GM19035 (cell line): ENCODE data around the gene SCAMP1.
"Not testable (repeated sequence)": the region's sequence is repeated elsewhere in the genome, so short reads cannot be mapped to it uniquely, and the experiment has no call there.

Source experiments
- ATAC-seq: cut with Tn5 transposase; IDR thresholded peaks from one replicate; pipeline ENCODE4 v1.9.1; 2021; ENCODE audit not compliant: unreplicated experiment

SCAMP1 gene, protein sequence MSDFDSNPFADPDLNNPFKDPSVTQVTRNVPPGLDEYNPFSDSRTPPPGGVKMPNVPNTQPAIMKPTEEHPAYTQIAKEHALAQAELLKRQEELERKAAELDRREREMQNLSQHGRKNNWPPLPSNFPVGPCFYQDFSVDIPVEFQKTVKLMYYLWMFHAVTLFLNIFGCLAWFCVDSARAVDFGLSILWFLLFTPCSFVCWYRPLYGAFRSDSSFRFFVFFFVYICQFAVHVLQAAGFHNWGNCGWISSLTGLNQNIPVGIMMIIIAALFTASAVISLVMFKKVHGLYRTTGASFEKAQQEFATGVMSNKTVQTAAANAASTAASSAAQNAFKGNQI

GRCh38 chr5:78359831-78360673, at the start of gene SCAMP1:
TSS of gene SCAMP1 (plus strand) at chr5:78360617. CDS start at chr5:78360672, 55 bp downstream.
- peak; percentile 86 for ATAC-seq

- no peak for ATAC-seq
Measured at GRCh38 chr5:78317515-78317914, 42.9 kb upstream of the SCAMP1 start.

- ATAC-seq = no peak
Measured at GRCh38 chr5:78318337-78318736, 42.1 kb upstream of the SCAMP1 start.

DNA sequence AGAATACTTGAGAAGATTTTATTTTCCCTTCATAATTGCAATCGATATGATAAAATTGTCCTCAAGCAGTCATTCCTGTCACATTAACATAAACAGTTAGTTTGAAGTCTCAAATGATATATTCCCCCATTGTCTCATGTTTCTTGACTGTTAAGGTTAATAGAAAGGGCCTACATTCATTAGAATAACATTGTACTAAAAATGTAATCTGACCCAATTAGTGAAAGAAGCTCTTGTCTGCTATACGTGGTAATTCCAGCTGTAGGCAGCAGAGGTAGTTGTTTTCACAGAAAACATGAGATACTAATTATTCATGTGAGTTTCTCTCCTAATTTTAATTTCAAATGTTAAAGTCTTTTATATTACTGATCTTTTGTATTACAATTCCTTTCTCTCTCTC, 40.0 kb upstream of the SCAMP1 start:
- no peak for ATAC-seq

- ATAC-seq = no peak
Measured at GRCh38 chr5:78323241-78323640, 37.2 kb upstream of the SCAMP1 start.

- no peak for ATAC-seq
Measured at GRCh38 chr5:78326930-78327329, 33.5 kb upstream of the SCAMP1 start.

DNA sequence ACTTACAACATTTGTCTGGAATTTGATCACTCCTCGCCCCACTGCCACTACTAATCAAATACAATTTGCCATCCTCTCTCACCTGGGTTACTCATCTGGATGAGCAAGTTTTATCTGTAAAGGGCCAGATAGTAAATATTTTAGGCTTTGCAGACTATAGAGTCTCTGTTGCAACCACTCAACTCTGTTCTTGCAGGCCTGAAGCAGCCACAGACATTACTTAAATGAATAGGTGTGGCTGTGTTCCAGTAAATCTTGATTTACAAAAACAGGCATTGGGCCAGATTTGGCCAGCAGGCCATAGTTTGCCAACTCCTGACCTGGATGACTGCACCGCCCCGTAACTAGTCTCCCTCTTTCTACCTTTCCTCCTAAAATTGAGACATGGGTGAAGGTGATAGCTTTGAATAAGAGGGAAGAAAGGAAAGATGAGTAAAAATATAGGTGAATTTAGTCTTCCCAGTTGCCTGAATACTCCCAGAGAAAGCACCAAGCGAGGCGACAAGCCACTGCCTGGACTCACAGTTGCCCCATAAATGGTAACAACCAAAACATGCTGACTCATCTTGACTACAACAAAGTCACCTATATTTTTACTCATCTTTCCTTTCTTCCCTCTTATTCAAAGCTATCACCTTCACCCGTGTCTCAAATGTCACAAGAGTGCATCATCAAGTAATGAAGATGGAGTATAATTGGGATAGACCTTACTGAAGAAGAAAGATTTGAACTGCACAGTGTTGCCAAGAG, 32.5 kb upstream of the SCAMP1 start:
- ATAC-seq = no peak

DNA sequence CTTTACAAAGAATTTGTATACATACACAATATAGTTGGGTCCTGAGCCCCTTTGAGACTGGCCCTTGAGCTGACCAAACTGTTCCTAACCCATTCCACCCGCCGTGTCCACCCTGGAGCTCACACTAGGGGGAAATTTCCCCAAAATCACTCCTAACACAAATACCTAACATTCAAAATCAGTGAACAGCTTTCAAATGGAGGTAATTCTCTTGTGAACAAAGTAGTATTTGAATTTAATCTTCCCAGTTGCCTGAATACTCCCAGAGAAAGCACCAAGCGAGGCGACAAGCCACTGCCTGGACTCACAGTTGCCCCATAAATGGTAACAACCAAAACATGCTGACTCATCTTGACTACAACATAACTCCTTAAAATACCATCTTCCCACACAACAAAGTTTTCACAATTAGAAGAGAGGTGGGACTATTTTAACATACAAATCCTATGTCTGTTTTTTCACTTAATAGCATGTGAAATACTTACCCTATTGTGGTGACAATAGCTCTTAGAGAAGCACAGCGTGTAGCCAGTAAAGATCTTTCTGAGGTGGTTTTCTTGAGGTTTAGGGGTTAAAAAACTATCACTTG, 31.7 kb upstream of the SCAMP1 start:
- ATAC-seq = no peak

DNA sequence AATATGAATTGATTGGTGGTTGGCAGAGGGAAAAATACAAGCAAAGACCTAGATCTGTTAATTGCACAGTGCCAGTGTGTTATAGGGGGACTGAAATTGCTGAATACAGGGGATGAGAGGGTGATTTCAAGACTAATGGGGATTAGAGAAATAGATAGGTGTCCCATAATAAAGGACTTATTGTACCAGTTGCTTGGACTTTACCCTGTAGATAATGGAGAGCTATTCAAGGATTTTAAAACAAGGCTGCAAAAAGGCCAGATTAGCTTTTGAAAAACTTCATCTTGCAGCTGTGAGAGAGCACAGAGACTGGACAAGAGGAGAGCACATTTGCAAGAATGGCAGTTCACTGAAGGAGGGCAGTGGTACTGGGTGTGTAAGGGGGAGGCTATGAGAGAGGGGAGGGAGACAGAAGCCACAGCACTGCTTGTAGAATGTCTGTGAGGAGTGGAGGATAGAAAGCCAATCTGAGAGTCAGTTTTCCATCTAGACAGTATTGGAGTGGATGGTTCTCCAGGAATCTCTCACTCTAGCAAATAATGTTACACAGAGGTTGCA, 28.8 kb upstream of the SCAMP1 start:
- no peak for ATAC-seq

DNA sequence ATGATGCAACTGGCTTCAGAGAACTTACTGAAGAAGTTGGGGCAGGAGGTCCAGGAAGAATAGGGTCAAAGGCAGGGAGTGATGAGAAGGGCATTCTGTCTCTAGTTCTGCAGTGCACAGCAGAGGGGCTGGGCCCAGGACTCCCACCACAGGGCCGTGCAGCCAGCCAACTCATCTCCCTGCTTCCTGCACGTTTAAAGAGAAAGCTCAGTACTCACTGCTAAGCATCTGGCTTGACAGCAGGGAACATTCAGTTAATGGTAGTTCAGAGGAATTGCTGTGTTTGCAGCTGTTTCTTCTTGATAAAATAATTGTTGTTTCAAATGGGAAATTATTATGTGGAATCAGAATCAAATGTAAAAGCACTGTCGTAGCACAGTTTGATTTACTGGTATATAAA, 25.6 kb upstream of the SCAMP1 start:
- ATAC-seq = no peak

- ATAC-seq = no peak
Measured at GRCh38 chr5:78335976-78336375, 24.4 kb upstream of the SCAMP1 start.

DNA sequence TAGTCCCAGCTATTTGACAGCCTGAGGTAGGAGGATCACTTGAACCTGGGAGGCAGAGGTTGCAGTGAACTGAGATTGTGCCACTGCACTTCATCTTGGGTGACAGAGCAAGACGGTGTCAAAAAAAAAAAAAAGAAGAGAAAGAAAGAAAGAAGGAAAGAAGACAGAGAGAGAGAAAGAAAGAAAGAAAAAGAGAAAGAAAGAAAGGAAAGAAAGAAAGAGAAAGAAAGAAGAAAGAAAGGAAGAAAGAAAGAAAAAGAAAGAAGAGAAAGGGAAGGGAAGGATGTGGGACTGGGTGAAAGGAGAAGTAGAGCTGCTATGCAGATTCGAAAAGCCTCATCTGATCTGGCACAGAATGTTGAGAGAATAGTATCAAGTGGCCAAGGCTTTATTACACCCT, 23.7 kb upstream of the SCAMP1 start:
- ATAC-seq = no peak

GRCh38 chr5:78339617-78340436, 20.6 kb upstream of the SCAMP1 start:
- ATAC-seq = no peak

DNA sequence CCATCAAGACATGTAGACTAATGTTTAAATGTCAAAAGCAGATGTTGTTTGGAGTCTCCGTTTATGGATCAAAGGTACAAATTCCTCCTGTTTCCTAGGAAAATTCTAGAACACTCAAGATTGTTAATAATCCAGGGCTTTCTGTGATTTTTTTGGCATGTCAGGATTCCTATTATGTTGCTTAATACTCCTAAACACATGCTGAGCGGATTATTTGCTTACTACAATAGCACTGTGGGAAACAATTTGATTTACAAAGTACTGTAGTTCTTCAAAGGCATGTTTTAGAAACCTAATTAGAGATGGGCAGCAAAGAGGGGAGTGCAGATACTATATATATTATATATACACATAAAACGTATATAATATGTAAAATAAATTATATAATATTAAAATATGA, 19.0 kb upstream of the SCAMP1 start:
- ATAC-seq = no peak

DNA sequence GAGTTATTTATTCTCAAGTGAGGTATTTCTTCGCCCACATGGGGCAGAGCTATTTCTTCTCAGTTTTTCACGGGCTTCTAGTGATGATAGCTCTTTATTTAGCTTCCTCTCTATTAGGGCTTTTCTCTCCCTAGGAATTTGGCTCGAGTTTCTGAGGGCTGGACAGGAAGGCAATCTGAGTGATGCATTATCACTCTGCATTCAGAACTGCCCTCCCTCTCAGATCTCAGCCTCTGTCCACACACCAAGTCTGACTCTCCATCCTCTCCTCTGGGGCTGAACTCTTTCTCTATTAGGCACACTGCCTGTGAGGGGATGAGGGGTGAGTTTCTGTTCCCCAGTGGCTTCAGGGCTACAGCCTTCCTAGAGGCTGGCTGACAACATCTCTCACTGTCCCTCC, 14.9 kb upstream of the SCAMP1 start:
- ATAC-seq = no peak

- ATAC-seq = no peak
Measured at GRCh38 chr5:78353520-78353919, 6.9 kb upstream of the SCAMP1 start.

- ATAC-seq = no peak
Measured at GRCh38 chr5:78354066-78354670, 6.2 kb upstream of the SCAMP1 start.

- ATAC-seq = no peak
Measured at GRCh38 chr5:78355561-78355960, 4.9 kb upstream of the SCAMP1 start.

- not testable (repeated sequence) for ATAC-seq
Measured at GRCh38 chr5:78359455-78359830, 974 bp upstream of the SCAMP1 start.

GRCh38 chr5:78360674-78360923, 182 bp downstream of the SCAMP1 start:
- peak; percentile 24 for ATAC-seq
